T-helper 2 cell (primary cell): ENCODE results near the gene ADAMTS4.

Experiments used
- DNase-seq, 5 experiments: peaks; one replicate each; pipeline versions ENCODE4 v3.0.0 to v3.0.0-alpha.2; 2012 to 2022

Gene ADAMTS4

GRCh38 chr1:161137881-161138280, 61.0 kb downstream of the ADAMTS4 start:
- DNase-seq, result no peak
